Endothelial cell of umbilical vein (primary cell): ENCODE data around the gene PSMD3.

ENCODE experiments used
- CTCF ChIP-seq, 2 donors: IDR thresholded peaks; 1 replicate in 1 of 2; 2 replicates in 1 of 2; pipeline ENCODE4 v1.5.1; 2011; ENCODE audit warnings: low read length in 2 of 2, mild to moderate bottlenecking in 2 of 2, moderate library complexity in 2 of 2, control low read depth in 1 of 2, inconsistent platforms in 1 of 2, low read depth in 1 of 2; ENCODE audit not compliant: insufficient read depth in 1 of 2; ENCODE audit errors: extremely low read depth in 1 of 2
- JUN ChIP-seq: IDR thresholded peaks from 2 replicates; pipeline ENCODE4 v1.6.1; 2011; ENCODE audit warnings: borderline replicate concordance, low read depth; ENCODE audit not compliant: insufficient read length, insufficient read depth
- MAX ChIP-seq: IDR thresholded peaks from 2 replicates; pipeline ENCODE4 v1.6.1; 2011; ENCODE audit not compliant: insufficient read depth, insufficient read length
- MYC ChIP-seq: IDR thresholded peaks from one replicate; pipeline ENCODE4 v1.6.1; 2011; ENCODE audit warnings: mild to moderate bottlenecking, low read depth, low read length
- POLR2A ChIP-seq: IDR thresholded peaks from 2 replicates; pipeline ENCODE4 v1.6.1; 2012; ENCODE audit warnings: low read depth, mild to moderate bottlenecking, control low read depth, low read length
- POLR2AphosphoS5 ChIP-seq: IDR thresholded peaks from 2 replicates; pipeline ENCODE4 v1.6.1; 2012; ENCODE audit warnings: low read depth, mild to moderate bottlenecking, control low read depth, low read length, moderate library complexity; ENCODE audit not compliant: insufficient read depth

GRCh38 chr17:39979893-39980350 is 685 bp upstream of the PSMD3 start:
- no peak for TF ChIP-seq MAX
- peak in 1 of 2 donors; percentile 31 for TF ChIP-seq CTCF (IDR thresholded peaks at IDR 0.05; ENCODE audit: extremely low read depth in 1 of 2, insufficient read depth in 1 of 2, low read depth in 1 of 2, low read length in 2 of 2)
- no peak for TF ChIP-seq POLR2AphosphoS5
- TF ChIP-seq POLR2A: no peak
- TF ChIP-seq JUN: no peak
- TF ChIP-seq MYC: no peak
